Right forelimb (tissue), 1 donor: ENCODE data around the gene MS4A15.
A peak's percentile ranks its signal among the peaks of the same experiment; 100 is the strongest.
"Not testable (repeated sequence)": the region's sequence is repeated elsewhere in the genome, so short reads cannot be mapped to it uniquely, and the experiment has no call there.

Experiments used
- DNase-seq: peaks from one replicate; pipeline ENCODE4 v3.0.0-alpha.2; 2018

The MS4A15 gene

DNA sequence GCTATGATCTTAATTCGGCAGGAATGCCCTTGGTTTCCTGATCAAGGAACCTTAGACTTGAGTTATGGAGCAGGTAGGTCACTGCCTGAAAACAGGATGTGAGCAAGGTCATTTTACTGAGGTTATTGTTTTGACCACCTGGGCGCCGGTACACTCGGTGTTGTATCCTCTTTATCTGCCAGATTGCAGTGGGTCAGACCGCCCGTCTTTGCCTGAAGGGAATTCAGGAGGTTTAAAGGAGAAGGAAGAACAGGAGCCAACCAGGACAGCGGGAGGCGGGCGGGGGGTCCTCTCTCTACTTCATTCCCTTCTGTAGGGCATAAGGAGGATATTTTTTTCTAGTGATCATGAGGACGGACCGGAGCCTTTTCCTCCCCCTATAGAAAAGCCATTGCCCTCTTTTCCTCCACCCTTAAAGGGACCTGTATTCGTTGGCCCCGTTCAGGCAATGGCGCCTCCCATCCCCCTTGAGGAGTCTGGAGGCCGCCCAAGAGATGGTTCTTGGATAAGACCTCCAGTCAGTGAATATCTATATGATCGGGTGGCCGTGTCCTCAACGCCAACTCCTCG lies 649 bp downstream of the MS4A15 start:
- DNase-seq, result no peak

- not testable (repeated sequence) for DNase-seq
Measured at GRCh38 chr11:60758671-60759070, 2.0 kb downstream of the MS4A15 start.

DNA sequence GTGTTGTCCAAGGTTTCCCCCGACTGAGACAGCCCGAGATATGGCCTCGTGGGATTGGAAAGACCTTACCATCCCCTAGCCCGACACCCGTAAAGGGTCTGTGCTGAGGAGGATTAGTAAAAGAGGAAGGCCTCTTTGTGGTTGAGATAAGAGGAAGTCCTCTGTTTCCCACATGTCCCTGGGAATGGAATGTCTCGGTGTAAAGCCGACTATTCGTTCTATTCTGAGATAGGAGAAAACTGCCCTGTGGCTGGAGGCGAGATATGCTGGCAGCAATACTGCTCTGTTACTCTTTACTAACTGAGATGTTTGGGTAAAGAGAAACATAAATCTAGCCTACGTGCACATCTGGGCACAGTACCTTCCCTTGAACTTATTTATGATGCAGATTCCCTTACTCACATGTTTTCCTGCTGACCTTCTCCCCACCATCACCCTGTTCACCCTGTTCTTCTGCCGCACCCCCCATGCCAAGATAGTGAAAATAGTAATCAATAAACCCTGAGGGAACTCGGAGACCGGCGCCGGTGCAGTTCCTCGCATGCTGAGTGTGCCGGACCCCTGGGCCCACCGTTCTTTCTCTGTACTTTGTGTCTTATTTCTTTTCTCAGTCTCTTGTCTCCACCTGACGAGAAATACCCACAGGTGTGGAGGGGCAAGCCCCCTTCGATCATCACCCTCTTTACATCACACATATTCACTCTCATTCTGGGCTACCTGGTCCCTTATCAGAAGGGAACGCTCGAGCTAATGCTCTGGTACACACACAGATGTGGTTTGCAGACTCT lies 3.0 kb downstream of the MS4A15 start:
- DNase-seq, result not testable (repeated sequence)

DNA sequence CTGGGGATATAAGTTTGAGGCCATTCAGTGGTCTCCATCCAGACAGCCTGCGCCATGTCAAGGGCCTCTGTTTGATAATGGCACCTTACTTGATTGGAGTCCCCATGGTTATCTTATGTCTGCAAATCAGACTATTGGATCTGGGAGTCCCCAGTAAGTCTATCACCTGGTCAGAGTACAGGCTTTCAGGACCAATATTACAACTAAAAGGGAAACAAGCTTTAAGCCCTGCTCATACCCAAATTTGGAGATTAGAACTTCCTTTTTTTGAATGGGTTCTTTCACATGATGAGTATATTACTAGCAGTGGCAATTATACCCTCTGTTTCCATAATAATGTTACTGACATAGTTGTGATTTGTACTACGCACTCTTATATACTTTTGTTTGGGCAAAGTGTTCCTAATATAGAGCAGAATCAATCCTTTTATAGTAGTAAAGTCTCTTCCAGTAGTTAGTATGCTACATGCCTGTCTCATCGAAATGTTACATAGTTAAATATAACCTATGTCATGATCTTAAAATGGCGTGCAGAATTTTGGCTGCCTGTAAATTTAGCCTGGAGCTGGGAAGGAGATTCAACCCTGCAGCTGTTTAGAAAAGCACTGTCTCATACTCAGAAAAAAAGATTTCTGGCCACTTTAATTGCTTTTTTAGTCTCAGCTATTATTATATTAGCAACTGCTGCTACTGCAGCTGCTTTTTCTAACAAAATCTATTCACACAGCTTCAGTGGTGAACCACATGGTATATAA lies 4.9 kb downstream of the MS4A15 start:
- no peak for DNase-seq

- no peak for DNase-seq
Measured at GRCh38 chr11:60762851-60763691, 6.4 kb downstream of the MS4A15 start.

DNA sequence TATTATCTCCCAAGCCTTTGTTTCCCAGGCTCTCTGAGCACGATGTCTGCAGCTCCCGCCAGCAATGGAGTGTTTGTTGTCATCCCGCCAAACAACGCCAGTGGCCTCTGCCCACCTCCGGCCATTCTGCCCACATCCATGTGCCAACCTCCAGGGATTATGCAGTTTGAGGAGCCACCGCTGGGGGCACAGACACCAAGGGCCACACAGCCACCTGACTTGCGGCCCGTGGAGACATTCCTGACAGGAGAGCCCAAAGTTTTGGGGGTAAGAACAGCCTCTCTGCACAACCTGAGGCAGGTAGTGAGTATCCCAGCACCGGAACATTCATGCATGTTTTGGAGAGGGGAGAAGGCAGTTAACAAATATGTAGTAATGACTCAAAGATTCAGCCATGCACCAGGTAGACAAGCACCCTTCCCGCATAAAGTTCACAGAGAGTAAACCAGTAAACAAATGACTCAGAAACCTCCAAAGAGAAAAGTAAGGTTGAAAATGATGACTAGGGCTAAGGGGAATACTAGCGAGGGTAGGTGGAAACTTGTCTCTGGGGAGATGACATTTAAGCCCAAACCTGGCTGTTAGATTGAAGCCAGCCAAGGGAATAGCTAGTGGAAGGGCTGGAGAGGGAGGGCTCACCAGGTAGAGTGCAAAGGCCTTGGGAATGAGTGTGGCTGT lies 7.2 kb downstream of the MS4A15 start:
- DNase-seq, result no peak

DNA sequence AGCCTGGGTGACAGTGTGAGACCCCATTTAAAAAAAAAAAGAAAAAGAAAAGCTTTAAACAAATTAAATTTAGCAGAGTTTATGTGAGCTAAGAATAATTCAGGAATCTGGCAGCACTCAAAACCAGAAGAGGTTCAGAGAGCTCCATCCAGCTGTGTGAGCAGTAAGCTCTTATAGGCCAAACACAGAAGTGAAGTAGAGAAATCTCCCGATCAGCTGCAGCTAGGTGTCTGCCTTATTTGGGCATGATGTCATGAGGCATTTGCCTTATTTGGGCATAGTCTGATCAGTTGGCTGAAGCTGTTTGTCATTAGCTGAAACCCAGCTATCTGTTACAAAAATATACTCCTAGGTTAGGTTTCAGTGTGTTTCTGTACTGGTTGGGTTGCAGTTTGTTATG lies 8.2 kb downstream of the MS4A15 start:
- no peak for DNase-seq

DNA sequence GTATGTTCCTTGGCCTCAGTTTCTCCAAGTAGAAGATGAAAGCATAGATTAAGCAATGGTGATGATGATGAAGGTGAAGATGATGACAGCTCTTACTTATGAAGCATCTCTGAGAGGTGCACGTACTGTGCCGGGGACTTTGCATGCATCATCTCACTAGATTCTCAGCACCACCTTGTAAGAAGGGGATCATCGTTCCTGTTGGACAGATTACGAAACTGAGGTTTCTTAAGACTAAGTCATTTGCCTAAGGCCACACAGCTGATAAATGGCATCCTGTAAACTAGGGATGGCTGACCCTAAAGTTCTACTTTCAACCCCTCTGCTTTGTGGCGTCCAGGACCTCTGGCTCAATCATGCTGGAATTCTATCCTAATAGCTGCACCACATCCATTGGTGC lies 8.7 kb downstream of the MS4A15 start:
- no peak for DNase-seq

GRCh38 chr11:60766547-60766946 lies 9.9 kb downstream of the MS4A15 start:
- no peak for DNase-seq

DNA sequence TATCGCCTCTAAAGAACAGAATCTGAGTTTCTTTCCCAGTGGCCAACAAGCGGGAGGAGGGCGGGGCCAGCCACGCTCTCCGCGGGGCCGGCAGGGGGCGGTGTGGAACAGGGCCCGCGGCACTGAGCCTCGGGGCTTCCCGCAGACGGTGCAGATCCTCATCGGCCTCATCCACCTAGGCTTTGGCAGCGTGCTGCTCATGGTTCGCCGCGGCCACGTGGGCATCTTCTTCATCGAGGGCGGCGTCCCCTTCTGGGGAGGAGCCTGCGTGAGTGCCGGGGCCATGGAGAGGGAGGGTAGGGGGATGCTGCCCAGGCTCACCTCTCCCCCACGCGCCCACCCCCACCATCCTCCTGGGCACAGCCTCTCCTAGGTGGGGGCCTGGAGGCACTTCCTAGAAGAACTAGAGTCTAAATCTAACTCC lies 10.7 kb downstream of the MS4A15 start:
- no peak for DNase-seq

GRCh38 chr11:60768202-60768601 lies 11.5 kb downstream of the MS4A15 start:
- DNase-seq, result no peak

GRCh38 chr11:60769273-60769672 lies 12.6 kb downstream of the MS4A15 start:
- no peak for DNase-seq

GRCh38 chr11:60769811-60770210 lies 13.1 kb downstream of the MS4A15 start:
- no peak for DNase-seq

GRCh38 chr11:60771146-60771545 lies 14.5 kb downstream of the MS4A15 start:
- no peak for DNase-seq

- no peak for DNase-seq
Measured at GRCh38 chr11:60771879-60772525, 15.3 kb downstream of the MS4A15 start.

- no peak for DNase-seq
Measured at GRCh38 chr11:60772666-60773065, 16.0 kb downstream of the MS4A15 start.

GRCh38 chr11:60774726-60775125 lies 18.1 kb downstream of the MS4A15 start:
- no peak for DNase-seq

- peak; percentile 88 for DNase-seq
Measured at GRCh38 chr11:60775420-60775961, 18.8 kb downstream of the MS4A15 start.

- no peak for DNase-seq
Measured at GRCh38 chr11:60776167-60776566, 19.5 kb downstream of the MS4A15 start.

DNA sequence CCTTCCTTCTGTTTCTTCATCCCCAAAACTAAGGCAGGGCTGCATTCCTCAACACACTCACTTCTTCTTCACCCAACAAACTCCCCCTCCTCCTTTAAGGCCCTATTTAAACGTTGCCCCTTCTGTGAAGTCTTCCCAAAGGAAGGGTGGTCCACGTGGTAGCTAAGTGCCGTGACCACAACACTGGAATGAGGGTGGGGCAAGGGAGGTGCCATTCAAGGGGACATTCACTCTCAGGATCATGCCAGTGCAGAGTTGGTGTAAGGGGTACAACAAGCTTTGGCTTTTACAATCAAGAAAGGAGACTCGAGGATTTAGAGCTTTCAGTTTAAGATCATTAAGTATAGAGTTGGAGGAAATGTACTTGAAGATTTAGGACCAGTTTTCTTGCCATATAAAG lies 20.4 kb downstream of the MS4A15 start:
- DNase-seq, result no peak

DNA sequence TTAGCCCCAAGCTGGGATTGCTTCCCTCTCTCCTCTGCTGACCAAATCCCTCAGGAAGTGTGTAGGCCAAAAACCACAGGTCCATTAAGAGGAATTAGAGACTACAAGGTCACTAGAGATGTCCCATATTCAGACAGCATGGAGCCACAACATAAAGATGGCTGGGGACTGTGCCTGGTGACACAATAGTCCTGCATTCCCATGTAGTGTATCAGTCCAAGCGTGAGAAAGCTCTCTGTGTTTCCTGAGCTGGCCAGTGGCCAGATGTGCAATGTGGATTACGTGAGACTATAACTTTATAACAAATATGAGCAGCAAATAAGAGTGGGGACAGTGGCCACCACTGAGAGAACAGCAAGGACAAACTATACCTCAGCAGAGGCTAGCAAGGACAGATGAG lies 20.9 kb downstream of the MS4A15 start:
- no peak for DNase-seq

DNA sequence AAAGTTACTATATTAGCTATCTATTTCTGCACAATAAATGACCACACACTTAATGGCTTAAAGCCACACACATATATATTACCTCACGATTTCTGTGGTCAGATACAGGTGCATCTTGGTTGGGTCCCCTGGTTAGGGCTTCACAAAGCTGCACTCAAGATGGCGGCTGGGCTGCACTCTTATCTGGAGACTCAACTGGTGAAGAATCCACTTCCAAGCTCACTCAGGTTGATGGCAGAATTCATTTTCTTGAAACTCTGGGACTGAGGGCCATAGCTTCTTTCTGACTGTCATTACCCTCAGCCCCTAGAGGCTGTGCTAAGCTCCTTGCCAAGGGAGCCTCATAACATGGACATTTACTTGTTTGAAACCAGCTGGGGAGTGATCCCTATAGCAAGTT lies 23.4 kb downstream of the MS4A15 start:
- no peak for DNase-seq
